Activated CD4-positive, alpha-beta T cell treated with anti-CD3 and anti-CD28 coated beads for 36 hours (primary cell): ENCODE data around the gene ZNF532. TPM values are rescaled to one million over a fixed set of nuclear protein-coding genes. Genes with fewer than 3 reads are reported as not detected.
"Not testable (repeated sequence)": the region's sequence is repeated elsewhere in the genome, so short reads cannot be mapped to it uniquely, and the experiment has no call there.

ENCODE experiments used
- ATAC-seq: fragments of 200-7000 bp; cut with Tn5 transposase; one replicate; pipeline ENCODE4 v1.10.0; 2021; ENCODE audit warnings: mild to moderate bottlenecking, moderate library complexity
- CTCF ChIA-PET: fragments of 350-600 bp; sonication (Branson Sonifier 250); formaldehyde crosslinking; loops from one replicate; lab custom pipeline; 2021; ENCODE audit warnings: antibody characterized with exemption; lab: Charles Lee
- POLR2A ChIA-PET: fragments of 350-600 bp; sonication (Branson Sonifier 250); formaldehyde crosslinking; loops from one replicate; lab custom pipeline; 2021; ENCODE audit warnings: antibody characterized with exemption, inconsistent platforms; lab: Charles Lee
- DNase-seq: peaks from one replicate; pipeline ENCODE4 v3.0.0-alpha.2; 2020
- H3K27ac Mint-ChIP-seq: one replicate; pipeline ENCODE4 v1.8.0; 2021; ENCODE audit warnings: mixed read lengths
- H3K27me3 Mint-ChIP-seq: one replicate; pipeline ENCODE4 v1.8.0; 2021; ENCODE audit warnings: mixed read lengths
- H3K36me3 Mint-ChIP-seq: one replicate; pipeline ENCODE4 v1.8.0; 2021; ENCODE audit warnings: low read depth, mixed read lengths
- H3K4me1 Mint-ChIP-seq: one replicate; pipeline ENCODE4 v1.8.0; 2021; ENCODE audit warnings: mixed read lengths
- H3K4me3 Mint-ChIP-seq: one replicate; pipeline ENCODE4 v1.8.0; 2021; ENCODE audit warnings: mild to moderate bottlenecking, moderate library complexity, mixed read lengths
- H3K9me3 Mint-ChIP-seq: one replicate; pipeline ENCODE4 v1.8.0; 2021; ENCODE audit warnings: low read depth, mixed read lengths
- intact Hi-C, 2 experiments: fragments of 100-400 bp; cut with DNase I in 1 of 2; cut with micrococcal nuclease in 1 of 2; formaldehyde crosslinking; loops; one replicate each; pipeline versions ENCODE4 v1.14.2 to v1.15.1; 2022 to 2024; cut with DNase I, micrococcal nuclease
- total RNA-seq, 2 experiments: library from RNA; stranded (reverse); gene quantifications; one replicate each; pipeline ENCODE4 v1.2.3, GENCODE V29; 2021

The ZNF532 gene
- total RNA-seq: 10 to 100 TPM in 1 of 2 experiments, 1 to 10 TPM in 1; 7.7 to 11.3 TPM

GRCh38 chr18:58864146-58865032, at the start of gene ZNF532:
Gene ZNF532, plus strand, starts transcription at chr18:58864877. CDS start in a region left out here.
- Mint-ChIP-seq H3K9me3 (no peaks in the 10 kb centered on the region), H3K4me3 (peak within 1 kb of the TSS; percentile 46), H3K4me1 (peaks cover 5% of the 10 kb centered on the region), H3K27ac (peak within 1 kb of the TSS; percentile 28), H3K27me3 (peaks cover 53% of the 10 kb centered on the region), H3K36me3 (peaks cover 7% of the 10 kb centered on the region)
- ChIA-PET CTCF (interaction anchor here (0.6 to 0.9 kb wide), 2 partner anchors 43 to 96 kb away, joined by 3 read pairs; no protein-coding TSS in a partner anchor), POLR2A (interaction anchor here (0.6 kb wide), 1 partner anchor 39 kb away, joined by 4 read pairs; no protein-coding TSS in a partner anchor)
- DNase-seq (peak; percentile 43), ATAC-seq (peak; percentile 63)
- intact Hi-C loops: no loop called here

GRCh38 chr18:58819051-58819450, 45.6 kb upstream of the ZNF532 start:
- CTCF ChIA-PET: no interaction called here
- Mint-ChIP-seq H3K36me3 (no peaks in the 10 kb centered on the region), H3K27ac (no peak overlapping the region), H3K4me3 (no peak overlapping the region), H3K4me1 (peaks cover 10% of the 10 kb centered on the region), H3K27me3 (peaks cover 45% of the 10 kb centered on the region), H3K9me3 (no peaks in the 10 kb centered on the region)
- peak; percentile 17 for DNase-seq
- ATAC-seq: no peak
- POLR2A ChIA-PET: interaction anchor here (0.6 kb wide), 1 partner anchor 392 kb away, joined by 3 read pairs; no protein-coding TSS in a partner anchor
- intact Hi-C loops: no loop called here

GRCh38 chr18:58820251-58820650, 44.4 kb upstream of the ZNF532 start:
- ChIA-PET CTCF (no interaction called here), POLR2A (no interaction called here)
- DNase-seq (no peak), ATAC-seq (no peak)
- peaks cover 10% of the 10 kb centered on the region for H3K4me1 Mint-ChIP-seq
- H3K27ac Mint-ChIP-seq: no peak overlapping the region
- peaks cover 39% of the 10 kb centered on the region for H3K27me3 Mint-ChIP-seq
- H3K4me3 Mint-ChIP-seq: no peak overlapping the region
- H3K9me3 Mint-ChIP-seq: no peaks in the 10 kb centered on the region
- intact Hi-C loops: no loop called here
- no peaks in the 10 kb centered on the region for H3K36me3 Mint-ChIP-seq

GRCh38 chr18:58822944-58823343, 41.7 kb upstream of the ZNF532 start:
- DNase-seq: no peak
- CTCF ChIA-PET: no interaction called here
- peaks cover 10% of the 10 kb centered on the region for H3K4me1 Mint-ChIP-seq
- POLR2A ChIA-PET: no interaction called here
- no peaks in the 10 kb centered on the region for H3K36me3 Mint-ChIP-seq
- peaks cover 41% of the 10 kb centered on the region for H3K27me3 Mint-ChIP-seq
- no peak overlapping the region for H3K4me3 Mint-ChIP-seq
- no peak overlapping the region for H3K27ac Mint-ChIP-seq
- no peaks in the 10 kb centered on the region for H3K9me3 Mint-ChIP-seq
- intact Hi-C loops: no loop called here
- no peak for ATAC-seq

GRCh38 chr18:58823412-58823811, 41.3 kb upstream of the ZNF532 start:
- H3K36me3 Mint-ChIP-seq: no peaks in the 10 kb centered on the region
- H3K4me1 Mint-ChIP-seq: peaks cover 10% of the 10 kb centered on the region
- ChIA-PET CTCF (no interaction called here), POLR2A (no interaction called here)
- ATAC-seq: no peak
- H3K27me3 Mint-ChIP-seq: peaks cover 42% of the 10 kb centered on the region
- H3K9me3 Mint-ChIP-seq: no peaks in the 10 kb centered on the region
- no peak overlapping the region for H3K4me3 Mint-ChIP-seq
- intact Hi-C loops: no loop called here
- no peak for DNase-seq
- no peak overlapping the region for H3K27ac Mint-ChIP-seq

- H3K4me1 Mint-ChIP-seq, H3K4me3 Mint-ChIP-seq, ATAC-seq, DNase-seq, H3K27ac Mint-ChIP-seq, H3K36me3 Mint-ChIP-seq, intact Hi-C loops, POLR2A ChIA-PET, CTCF ChIA-PET, H3K9me3 Mint-ChIP-seq: not testable (repeated sequence)
- peaks cover 40% of the 10 kb centered on the region for H3K27me3 Mint-ChIP-seq
Measured at GRCh38 chr18:58826926-58827325, 37.8 kb upstream of the ZNF532 start.

GRCh38 chr18:58827428-58827827, 37.2 kb upstream of the ZNF532 start:
- ATAC-seq (no peak), DNase-seq (no peak)
- Mint-ChIP-seq H3K27ac (no peak overlapping the region), H3K27me3 (peaks cover 39% of the 10 kb centered on the region), H3K36me3 (no peaks in the 10 kb centered on the region), H3K4me1 (no peaks in the 10 kb centered on the region), H3K4me3 (no peak overlapping the region), H3K9me3 (no peaks in the 10 kb centered on the region)
- ChIA-PET CTCF (interaction anchor here (0.7 kb wide), 1 partner anchor 228 kb away, joined by 3 read pairs; no protein-coding TSS in a partner anchor), POLR2A (no interaction called here)
- intact Hi-C loops: no loop called here

GRCh38 chr18:58827886-58828285, 36.8 kb upstream of the ZNF532 start:
- H3K27me3 Mint-ChIP-seq: peaks cover 35% of the 10 kb centered on the region
- H3K4me3 Mint-ChIP-seq: no peak overlapping the region
- ATAC-seq (no peak), DNase-seq (no peak)
- ChIA-PET CTCF (interaction anchor here (0.7 to 1.5 kb wide), 2 partner anchors 64 to 227 kb away, joined by 3 to 4 read pairs; no protein-coding TSS in a partner anchor), POLR2A (no interaction called here)
- intact Hi-C loops: no loop called here
- H3K27ac Mint-ChIP-seq: no peak overlapping the region
- H3K4me1 Mint-ChIP-seq: no peaks in the 10 kb centered on the region
- no peaks in the 10 kb centered on the region for H3K9me3 Mint-ChIP-seq
- no peaks in the 10 kb centered on the region for H3K36me3 Mint-ChIP-seq

- intact Hi-C loops: no loop called here
- ChIA-PET POLR2A (no interaction called here), CTCF (interaction anchor here (1.3 to 1.5 kb wide), 2 partner anchors 10 to 65 kb away, joined by 3 to 4 read pairs; no protein-coding TSS in a partner anchor)
- H3K4me1 Mint-ChIP-seq: no peaks in the 10 kb centered on the region
- H3K27me3 Mint-ChIP-seq: peaks cover 34% of the 10 kb centered on the region
- H3K36me3 Mint-ChIP-seq: no peaks in the 10 kb centered on the region
- H3K9me3 Mint-ChIP-seq: no peaks in the 10 kb centered on the region
- no peak for ATAC-seq
- no peak overlapping the region for H3K27ac Mint-ChIP-seq
- DNase-seq: no peak
- H3K4me3 Mint-ChIP-seq: no peak overlapping the region
Measured at GRCh38 chr18:58828399-58829121, 36.1 kb upstream of the ZNF532 start.

- H3K27me3 Mint-ChIP-seq: peaks cover 35% of the 10 kb centered on the region
- intact Hi-C loops: no loop called here
- DNase-seq (no peak), ATAC-seq (no peak)
- no peaks in the 10 kb centered on the region for H3K9me3 Mint-ChIP-seq
- CTCF ChIA-PET: interaction anchor here (0.5 to 1.5 kb wide), 4 partner anchors 9 to 65 kb away, joined by 3 to 4 read pairs (median 3); no protein-coding TSS in a partner anchor
- no peaks in the 10 kb centered on the region for H3K36me3 Mint-ChIP-seq
- H3K4me3 Mint-ChIP-seq: no peak overlapping the region
- H3K27ac Mint-ChIP-seq: no peak overlapping the region
- H3K4me1 Mint-ChIP-seq: no peaks in the 10 kb centered on the region
- POLR2A ChIA-PET: no interaction called here
Measured at GRCh38 chr18:58829263-58829662, 35.4 kb upstream of the ZNF532 start.

GRCh38 chr18:58829886-58830285, 34.8 kb upstream of the ZNF532 start:
- H3K4me3 Mint-ChIP-seq, H3K36me3 Mint-ChIP-seq, H3K27ac Mint-ChIP-seq, H3K4me1 Mint-ChIP-seq, DNase-seq, intact Hi-C loops, H3K9me3 Mint-ChIP-seq, POLR2A ChIA-PET, ATAC-seq: not testable (repeated sequence)
- peaks cover 34% of the 10 kb centered on the region for H3K27me3 Mint-ChIP-seq
- CTCF ChIA-PET: interaction anchor here (0.5 kb wide), 1 partner anchor 23 kb away, joined by 3 read pairs; no protein-coding TSS in a partner anchor
